Retina (tissue), 1 donor: ENCODE results near the gene ZNF446.
"Not testable (repeated sequence)": the region's sequence is repeated elsewhere in the genome, so short reads cannot be mapped to it uniquely, and the experiment has no call there.

Source experiments
- DNase-seq: peaks from one replicate; pipeline ENCODE4 v3.0.0-alpha.2; 2016

Gene ZNF446

GRCh38 chr19:58470837-58471543 lies 5.2 kb upstream of the ZNF446 start:
- not testable (repeated sequence) for DNase-seq

GRCh38 chr19:58471736-58472135 lies 4.4 kb upstream of the ZNF446 start:
- no peak for DNase-seq

GRCh38 chr19:58473775-58474174 lies 2.4 kb upstream of the ZNF446 start:
- DNase-seq: no peak

GRCh38 chr19:58474291-58474996 lies 1.7 kb upstream of the ZNF446 start:
- no peak for DNase-seq

- DNase-seq: peak; percentile 17
These were observed 997 bp upstream of the ZNF446 start for GRCh38 chr19:58474997-58475713.

DNA sequence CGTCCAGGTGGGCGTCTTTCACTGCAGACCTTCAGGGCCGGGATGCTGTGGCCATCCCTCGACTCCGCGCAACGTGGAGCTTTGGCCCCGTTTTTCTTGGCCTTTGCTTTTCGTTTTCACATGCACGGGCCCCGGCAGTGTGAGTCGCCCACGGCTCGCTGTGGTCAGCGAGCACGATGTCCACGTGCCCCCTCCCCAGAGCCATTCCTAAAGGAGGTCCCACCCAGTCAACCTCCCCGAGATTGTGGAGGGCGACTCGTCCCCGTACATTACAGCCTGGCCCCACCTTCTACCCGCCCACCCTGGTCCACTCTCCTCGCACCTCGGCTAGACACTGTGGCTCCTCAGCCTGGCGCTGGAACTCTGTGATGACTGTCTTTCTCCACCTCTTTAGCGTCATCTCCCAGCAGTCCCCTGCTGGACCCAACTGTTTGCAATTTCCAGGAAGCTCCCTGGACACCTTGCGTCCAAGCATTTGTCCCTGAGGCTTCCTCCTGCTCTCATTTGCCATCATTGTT lies 405 bp downstream of the ZNF446 start:
- DNase-seq: no peak

GRCh38 chr19:58477130-58477529 lies 978 bp downstream of the ZNF446 start:
- no peak for DNase-seq

DNA sequence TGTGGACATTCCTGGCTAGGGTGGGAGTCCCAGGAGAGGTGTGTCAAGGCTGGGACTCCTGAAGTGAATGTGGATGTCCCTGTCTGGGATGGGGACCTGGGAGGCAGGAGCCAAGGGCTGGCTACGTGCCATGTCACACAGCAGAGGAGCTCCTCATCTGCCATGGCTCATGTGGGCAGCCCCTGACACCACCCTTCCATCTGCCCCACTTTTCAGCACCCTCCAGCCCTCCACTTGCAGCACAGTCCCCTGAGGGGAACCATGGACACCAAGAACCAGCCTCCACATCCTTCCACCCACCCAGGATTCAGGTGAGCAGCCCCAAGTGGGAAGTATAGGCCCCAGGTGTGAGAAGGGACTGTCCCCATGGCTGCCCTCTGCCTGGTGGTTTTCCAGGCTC lies 1.7 kb downstream of the ZNF446 start:
- no peak for DNase-seq

- no peak for DNase-seq
These were observed 3.2 kb downstream of the ZNF446 start for GRCh38 chr19:58479303-58479702.

- DNase-seq: no peak
These were observed 3.8 kb downstream of the ZNF446 start for GRCh38 chr19:58479736-58480480.

DNA sequence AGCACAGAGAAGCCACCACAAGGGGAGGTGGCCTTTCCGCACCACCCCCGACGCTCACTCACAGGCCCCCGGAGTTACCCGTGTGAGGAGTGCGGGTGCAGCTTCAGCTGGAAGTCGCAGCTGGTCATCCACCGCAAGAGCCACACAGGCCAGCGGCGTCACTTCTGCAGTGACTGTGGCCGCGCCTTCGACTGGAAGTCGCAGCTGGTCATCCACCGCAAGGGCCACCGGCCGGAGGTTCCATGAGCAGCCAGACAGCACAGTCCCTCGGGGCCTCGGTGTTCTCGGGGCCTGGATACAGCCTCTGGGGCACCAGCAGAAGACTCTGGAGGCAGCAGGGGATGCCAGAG lies 4.3 kb downstream of the ZNF446 start:
- DNase-seq: no peak

DNA sequence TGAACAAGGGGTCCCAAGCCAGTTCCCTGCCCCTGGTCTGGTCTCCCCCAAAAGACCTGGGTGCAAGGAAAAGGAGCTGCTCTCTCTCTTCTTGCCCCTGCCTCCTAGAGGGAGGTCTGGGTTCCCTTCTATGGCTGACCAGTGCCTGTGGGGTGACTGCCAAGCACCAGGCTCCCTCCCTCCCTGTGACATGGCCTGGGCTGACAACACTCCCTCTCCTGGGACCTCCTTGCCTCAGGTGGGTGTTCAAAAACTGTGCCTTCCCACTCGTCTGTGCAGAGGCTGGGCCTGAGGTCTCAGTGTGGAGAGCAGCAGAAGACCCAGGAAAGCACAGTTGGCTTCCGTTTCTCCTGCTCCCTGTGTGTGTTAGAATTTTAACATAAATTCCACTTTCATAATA lies 4.7 kb downstream of the ZNF446 start:
- no peak for DNase-seq

- no peak for DNase-seq
These were observed 6.2 kb downstream of the ZNF446 start for GRCh38 chr19:58482372-58482771.

DNA sequence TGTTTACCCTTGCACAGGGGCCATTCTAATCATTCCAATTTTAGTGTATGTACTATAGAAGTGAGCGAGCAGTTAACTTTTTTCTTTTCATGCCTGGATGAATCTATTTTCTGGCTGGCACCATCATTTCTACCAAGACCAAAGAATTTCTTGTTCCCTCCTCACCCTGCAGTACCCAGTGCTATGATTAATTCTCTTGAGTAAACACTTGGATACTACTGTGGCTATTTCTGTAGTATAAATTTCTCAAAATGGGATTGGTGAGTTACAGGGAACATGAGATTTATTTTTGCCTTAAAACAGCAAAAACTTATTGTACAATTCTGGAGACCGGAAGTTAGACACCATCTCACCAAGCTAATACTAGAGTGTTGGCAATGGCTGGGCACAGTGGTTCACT lies 7.6 kb downstream of the ZNF446 start:
- no peak for DNase-seq

- DNase-seq: not testable (repeated sequence)
These were observed 8.2 kb downstream of the ZNF446 start for GRCh38 chr19:58484349-58484748.

DNA sequence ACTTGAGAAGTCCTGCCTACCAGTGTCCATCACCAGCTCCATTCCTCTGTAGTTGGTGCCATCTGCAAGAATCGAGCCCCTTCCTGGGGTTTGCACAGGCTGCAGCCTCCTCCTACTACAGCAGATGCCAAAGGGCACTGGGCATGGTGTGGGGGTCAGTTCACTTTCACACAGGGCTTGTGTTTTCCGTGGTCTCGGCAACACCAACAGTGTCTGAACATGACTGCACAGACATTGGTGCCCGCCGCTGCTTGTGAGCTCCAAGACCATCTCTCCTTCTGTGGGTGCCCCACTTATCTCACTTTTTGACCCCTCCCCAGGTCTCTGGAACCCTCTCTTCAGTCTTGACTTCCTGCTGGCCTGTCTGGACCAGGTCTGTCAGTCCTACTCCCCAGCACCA lies 15.2 kb downstream of the ZNF446 start:
- DNase-seq: no peak

DNA sequence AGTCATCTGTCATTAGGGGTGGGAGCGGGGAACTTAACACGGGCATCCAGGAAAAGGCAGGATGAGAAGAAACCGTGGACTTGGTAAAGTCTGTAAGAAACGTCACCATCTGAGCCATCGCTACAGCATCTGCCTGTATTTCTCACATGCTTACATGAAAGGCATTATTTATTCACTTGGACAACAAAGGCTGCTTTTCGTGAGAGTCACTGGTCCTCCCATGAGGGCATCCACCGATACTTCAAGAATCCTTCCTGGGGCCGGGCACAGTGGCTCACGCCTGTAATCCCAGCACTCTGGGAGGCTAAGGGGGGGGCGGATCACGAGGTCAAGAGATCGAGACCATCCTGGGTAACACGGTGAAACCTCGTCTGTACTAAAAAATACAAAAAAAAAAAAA lies 16.1 kb downstream of the ZNF446 start:
- DNase-seq: no peak

DNA sequence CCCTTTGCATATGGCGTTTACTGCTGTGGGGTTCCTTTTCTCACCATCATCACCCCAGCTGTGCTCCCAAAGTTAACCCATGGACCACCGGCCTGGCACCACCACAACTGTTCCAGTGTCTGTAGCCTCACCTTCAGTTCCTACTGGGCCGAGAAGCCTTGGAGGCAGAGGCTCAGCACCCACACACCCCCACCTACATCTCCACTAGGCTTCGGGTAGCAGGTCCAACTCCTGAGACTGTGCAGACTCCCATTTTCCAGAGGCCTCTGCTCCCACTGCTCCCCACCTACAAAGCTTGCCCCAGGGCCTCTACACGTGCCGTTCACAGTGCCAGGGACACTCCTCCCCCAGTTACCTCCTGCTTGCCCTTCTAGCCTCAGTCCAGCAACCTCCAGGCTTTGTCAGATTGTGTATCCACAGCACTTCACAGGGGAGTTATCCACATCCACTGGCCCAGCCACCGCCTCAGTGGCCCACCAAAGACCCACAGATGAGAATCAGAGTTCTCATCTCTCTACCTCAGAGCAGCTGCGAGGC lies 21.6 kb downstream of the ZNF446 start:
- DNase-seq: no peak

DNA sequence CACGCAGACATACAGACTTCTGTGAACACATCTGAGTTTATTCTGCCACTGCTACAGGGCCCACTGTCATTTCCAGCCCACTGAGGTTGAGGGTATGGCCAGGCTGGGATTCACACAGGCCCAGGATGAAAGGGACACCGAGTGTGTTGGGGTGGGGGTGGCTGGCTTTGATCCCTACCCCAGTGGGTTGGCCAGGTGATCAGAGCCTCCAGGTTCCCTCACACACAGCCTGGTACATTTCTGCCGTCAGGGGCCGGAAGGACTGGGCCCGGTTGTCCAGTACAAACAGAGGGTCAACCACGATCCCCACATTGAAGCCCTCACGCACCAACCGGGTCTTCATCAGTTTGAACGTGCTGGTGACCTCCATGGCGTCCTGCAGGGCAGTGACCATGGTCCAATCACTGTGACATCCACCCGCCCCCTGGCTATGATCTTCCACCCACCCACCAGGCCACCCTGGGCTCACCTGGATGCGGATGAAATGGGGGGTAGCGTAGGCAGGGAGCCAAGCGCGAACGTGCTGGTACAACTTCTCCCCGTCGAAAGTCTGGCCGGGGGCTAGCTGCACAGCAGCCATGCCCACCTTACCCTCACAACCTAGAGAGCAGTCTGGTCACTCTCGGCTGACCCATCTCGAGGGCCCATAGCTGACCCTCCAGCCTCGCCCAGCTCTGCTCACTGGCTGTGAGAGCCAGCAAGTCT lies 22.3 kb downstream of the ZNF446 start:
- no peak for DNase-seq

DNA sequence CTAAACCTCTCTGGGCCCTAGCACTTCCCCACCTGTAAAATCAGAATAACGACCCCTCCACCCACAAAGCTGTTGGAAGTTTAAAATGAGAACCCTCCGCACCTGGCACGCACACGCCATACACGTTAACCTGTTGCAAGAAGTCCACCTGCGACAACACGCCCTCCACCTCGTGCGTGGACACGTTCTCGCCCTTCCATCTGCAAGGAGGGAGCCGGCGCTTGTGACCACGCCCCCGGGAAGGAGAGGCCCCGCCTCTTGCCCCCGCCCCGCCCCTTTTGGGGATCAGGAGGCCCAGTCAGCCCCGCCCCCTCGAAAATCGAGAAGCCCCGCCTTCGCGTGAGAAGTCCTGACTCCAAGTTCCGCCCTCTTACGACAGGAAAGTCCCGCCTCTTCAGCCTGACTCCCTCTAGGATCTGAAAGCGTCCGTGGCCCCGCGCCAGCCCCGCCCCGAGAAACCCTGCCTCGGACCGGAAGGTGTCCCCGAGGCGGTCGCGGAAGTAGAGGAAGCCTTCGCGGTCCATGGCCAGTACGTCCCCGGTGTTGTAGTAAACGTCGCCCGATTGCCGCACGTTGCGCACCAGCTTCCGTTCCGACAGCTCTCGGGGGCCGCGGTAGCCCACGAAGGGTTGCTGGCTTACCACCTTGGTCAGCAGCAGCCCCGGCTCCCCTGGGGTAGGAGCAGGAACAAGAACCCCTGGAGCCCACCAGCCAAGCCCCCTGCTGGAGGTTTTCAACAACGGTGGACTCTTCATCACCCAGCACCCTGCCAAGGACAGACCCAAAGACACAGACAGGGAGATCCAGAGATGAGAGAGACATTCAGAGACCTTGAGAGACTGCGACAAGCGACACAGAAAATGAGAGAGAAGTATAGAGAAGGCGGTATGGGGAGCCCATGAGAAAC lies 23.1 kb downstream of the ZNF446 start:
- peak; percentile 94 for DNase-seq

DNA sequence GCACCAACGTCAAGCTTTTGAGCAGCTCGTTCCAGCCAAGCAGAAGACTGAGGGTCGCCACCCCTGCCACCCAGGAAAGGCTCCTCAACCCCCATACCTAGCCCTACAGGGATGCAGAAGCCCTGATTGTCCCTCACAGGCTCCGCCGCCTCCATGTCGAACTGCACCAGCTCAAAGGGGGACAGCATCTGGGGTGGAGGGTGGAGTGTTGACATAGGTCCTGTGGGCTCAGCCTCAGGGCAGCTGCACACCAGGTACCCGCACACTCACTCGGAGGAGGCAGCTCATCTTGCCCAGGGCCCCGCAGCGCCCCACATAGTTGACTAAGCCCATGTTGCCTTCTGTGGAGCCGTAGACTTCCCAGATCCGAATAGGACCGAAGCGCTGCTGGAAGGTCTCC lies 24.1 kb downstream of the ZNF446 start:
- no peak for DNase-seq
